H1 (cell line): ENCODE data around the gene EPS8. TPM values are rescaled to one million over a fixed set of nuclear protein-coding genes. Genes with fewer than 3 reads are reported as not detected.

Experiments
- ATF3 ChIP-seq: IDR thresholded peaks from 2 replicates; pipeline ENCODE4 v1.6.1; 2011; ENCODE audit warnings: low read depth, mild to moderate bottlenecking, low read length; ENCODE audit not compliant: insufficient read depth
- CBX5 ChIP-seq: fragments of 300-800, 300-1000 bp; sonication (generic); IDR thresholded peaks from 2 replicates; pipeline ENCODE4 v1.7.1; 2016; ENCODE audit warnings: antibody characterized with exemption, low read length, low read depth
- CREB1 ChIP-seq: IDR thresholded peaks from 2 replicates; pipeline ENCODE4 v1.6.1; 2012; ENCODE audit warnings: inconsistent platforms
- EZH2 ChIP-seq: fragments of 200-600 bp; sonication (generic); IDR thresholded peaks from 2 replicates; pipeline ENCODE4 v1.7.1; 2012; ENCODE audit warnings: low read depth, mild to moderate bottlenecking, moderate library complexity, low read length, inconsistent platforms; ENCODE audit not compliant: severe bottlenecking
- KDM1A ChIP-seq: fragments of 200-600, 300-600 bp; sonication (generic); IDR thresholded peaks from 2 replicates; pipeline ENCODE4 v1.7.1; 2016; ENCODE audit warnings: mild to moderate bottlenecking, low read length, borderline replicate concordance
- POLR2AphosphoS5 ChIP-seq: IDR thresholded peaks from 2 replicates; pipeline ENCODE4 v1.6.1; 2011; ENCODE audit warnings: low read depth, low read length
- polyA plus RNA-seq, 7 experiments: library from polyadenylated mRNA; depleted of rRNA in 3 of 7; stranded (reverse) in 5 of 7; unstranded in 2 of 7; fragments of >200 nt in 5 of 7; fragments of 200-250 nt in 2 of 7; gene quantifications; 1 replicate in 5 of 7; 2 replicates in 1 of 7; 4 replicates in 1 of 7; pipeline versions ENCODE4 v1.2.1 to v1.2.3, GENCODE V29; 2011 to 2013; ENCODE audit warnings: missing spikeins in 2 of 7, mixed read lengths in 2 of 7
- total RNA-seq: library from RNA; stranded (reverse); fragmentation: NEBNext Ultra II Directional; extraction: Animal tissue kit (Norgen Biotek cat#: 25700); gene quantifications from 2 replicates; pipeline ENCODE4 v1.2.1, GENCODE V29; 2021

The EPS8 gene
- total and polyA plus RNA-seq, 2 of the 8 experiments (the other 6 are each of a cell fraction or from before 2014, with no cell fraction given), result 3.0 to 4.6 TPM

GRCh38 chr12:15603474-15604085 is 185.6 kb downstream of the EPS8 start (continued):
- TF ChIP-seq ATF3 (no peak), POLR2AphosphoS5 (no peak), CREB1 (no peak), EZH2 (no peak), KDM1A (no peak), CBX5 (no peak)
